Stimulated activated CD4-positive, alpha-beta T cell treated with anti-CD3 and anti-CD28 coated beads, Interleukin-15, amount 100 ng/mL, for 1 hour (primary cell): Measurements from ENCODE around the gene GPR3.
"Not testable (repeated sequence)": the region's sequence is repeated elsewhere in the genome, so short reads cannot be mapped to it uniquely, and the experiment has no call there.

Experiments
- DNase-seq, 2 donors: peaks; one replicate each; pipeline ENCODE4 v3.0.0-alpha.2; 2020; ENCODE audit warnings: low read depth in 1 of 2, low spot score in 1 of 2

GPR3 gene

GRCh38 chr1:27418326-27419185 lies 26.1 kb downstream of the GPR3 start:
- no peak for DNase-seq

GRCh38 chr1:27423709-27424108 lies 31.3 kb downstream of the GPR3 start:
- no peak for DNase-seq

GRCh38 chr1:27427329-27427728 lies 34.9 kb downstream of the GPR3 start:
- no peak for DNase-seq

DNA sequence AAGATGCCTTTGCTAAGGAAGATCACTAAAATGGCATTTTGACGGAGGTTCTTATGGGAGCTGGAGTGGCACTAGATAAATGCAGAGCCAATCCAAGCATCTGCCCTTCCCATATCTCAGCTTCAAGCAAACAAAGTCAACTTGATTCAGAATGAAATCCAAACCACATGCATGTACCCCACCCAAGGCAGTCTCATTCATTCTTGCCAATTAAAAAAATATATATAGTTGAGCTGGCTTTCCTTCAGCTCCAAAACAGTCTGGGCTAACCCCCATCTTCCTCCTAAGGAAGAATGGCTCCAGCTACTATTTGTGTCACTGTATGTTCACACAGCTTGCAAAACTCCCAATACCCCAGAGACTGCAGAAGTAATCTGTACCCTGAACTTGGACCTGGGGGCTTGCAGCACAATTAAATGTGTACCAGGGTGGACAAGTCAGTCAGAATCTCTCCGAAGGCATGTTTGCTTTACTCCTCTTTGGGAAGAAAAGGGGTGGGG lies 35.4 kb downstream of the GPR3 start:
- DNase-seq, result no peak

DNA sequence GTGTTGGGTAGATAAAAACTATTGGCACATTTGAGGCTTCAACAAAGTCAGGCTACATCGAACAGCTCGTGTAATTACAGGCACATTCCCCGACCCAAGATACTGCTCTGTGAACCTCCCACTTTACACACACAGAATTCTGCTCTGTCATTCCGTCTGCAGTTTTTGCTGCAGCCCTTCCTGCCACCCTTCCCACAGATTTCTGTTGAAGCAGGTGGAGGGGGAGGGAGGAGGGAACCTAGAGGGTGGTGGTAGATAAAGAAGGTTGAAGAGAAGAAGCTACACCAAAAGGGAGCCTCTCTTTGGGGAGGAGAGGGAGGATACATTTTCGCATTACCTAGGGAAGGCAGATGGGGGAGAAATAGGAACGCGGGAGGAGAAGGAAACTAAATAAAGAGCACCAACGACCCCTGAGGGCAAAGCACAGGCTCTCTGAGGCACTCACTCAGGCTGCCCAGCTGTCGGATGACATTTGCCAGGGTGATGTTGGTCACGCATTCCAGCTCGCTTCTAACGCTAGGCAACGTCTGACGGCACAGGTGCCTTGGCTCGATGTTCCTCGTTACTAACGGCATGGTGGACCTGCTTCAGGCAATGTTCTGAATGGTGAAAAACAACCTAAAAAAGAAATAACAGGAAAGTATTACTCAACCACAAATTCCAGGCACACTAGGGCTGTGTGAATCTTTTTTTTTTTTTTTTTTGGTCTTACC lies 36.0 kb downstream of the GPR3 start:
- no peak for DNase-seq

DNA sequence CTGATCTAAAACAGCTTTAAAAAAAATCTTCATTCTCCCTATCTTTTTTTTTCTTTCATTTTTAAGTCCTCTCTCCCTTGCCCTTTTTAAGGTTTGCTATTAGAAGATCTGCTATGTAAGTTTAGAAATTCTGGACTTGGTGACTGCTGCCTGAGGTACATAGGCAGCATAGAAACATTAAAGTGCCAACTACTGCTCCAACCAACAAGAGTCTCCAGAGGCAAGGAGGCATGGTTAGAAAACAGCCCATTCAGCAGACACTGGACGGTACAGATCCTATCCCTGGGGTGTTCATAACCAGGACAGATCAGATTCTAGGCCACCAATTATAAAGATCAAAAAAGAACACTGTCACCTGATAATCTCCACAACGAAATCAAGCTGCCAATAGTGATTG lies 36.6 kb downstream of the GPR3 start:
- no peak for DNase-seq

GRCh38 chr1:27430903-27431600 lies 38.6 kb downstream of the GPR3 start:
- DNase-seq, result no peak

GRCh38 chr1:27431601-27431940 lies 39.1 kb downstream of the GPR3 start:
- DNase-seq, result no peak

- DNase-seq, result not testable (repeated sequence)
Measured at GRCh38 chr1:27432725-27433124, 40.3 kb downstream of the GPR3 start.

DNA sequence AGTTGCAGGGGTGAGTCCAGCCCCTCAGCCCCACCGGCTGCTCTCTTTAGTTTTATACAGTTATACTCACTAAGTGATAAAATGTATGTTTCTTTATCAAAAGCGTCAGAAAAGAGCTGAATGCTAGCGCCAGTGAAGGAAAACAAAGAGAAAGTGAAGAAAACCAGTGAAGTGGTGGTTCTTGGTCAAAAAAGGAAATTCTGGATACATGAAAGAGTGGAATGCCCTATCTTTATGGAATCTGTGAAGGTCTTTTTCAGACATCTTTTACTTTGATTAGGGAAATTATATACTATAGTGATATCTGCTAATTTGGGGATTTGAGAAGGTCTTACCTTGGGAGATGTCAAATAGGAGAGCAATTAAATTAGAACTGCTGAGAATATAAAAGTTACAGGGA lies 41.3 kb downstream of the GPR3 start:
- DNase-seq, result no peak

DNA sequence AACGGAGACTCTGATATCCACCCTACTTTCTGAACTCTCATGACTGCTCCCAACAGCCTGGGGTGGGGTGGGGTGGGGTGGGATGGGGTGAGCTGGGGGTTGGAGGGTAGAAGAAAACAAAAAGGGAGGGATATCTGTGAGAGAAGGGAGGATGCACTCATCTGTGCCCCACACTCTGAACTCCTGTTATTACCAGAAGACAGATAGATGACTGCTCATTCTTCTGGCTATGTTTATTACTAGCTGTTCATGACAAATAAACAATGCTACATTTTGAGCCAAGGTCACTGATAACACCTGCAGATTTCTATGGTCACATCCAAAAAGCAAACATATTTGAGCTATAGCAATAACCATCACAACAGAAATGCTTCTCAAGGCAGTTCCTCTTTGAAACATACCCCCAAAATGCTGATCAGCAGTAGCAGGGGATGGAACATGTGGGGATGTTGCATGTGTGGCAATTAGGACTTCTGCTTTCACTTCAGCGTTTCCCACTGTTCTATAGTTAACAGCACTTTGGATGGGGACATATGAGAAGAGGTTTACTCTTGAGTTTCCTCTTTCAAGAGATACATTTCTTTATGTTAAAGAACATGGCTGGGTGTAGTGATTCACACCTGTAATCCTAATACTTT lies 43.3 kb downstream of the GPR3 start:
- no peak for DNase-seq

GRCh38 chr1:27436204-27437159 lies 44.1 kb downstream of the GPR3 start:
- DNase-seq, result no peak

DNA sequence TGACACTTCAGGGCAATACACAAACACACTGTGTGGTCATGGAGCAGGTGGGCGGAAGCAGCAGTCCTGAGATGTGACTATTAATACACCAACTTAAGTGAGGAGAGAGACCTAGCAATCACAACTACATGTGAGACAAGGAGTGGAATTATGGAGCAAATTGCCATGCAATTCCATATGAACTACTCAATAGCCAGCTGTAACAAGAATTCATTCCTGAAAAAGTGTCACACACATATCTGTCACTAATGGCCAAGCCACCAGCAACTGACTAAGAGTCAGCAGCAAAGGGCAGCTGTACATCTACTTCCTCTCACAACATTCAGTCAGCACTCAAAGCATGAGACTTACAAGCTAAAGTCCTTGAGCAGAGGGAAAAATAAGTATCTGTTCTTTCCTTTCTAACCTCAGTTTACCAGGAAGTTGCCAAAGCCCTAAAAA lies 46.2 kb downstream of the GPR3 start:
- DNase-seq, result no peak

DNA sequence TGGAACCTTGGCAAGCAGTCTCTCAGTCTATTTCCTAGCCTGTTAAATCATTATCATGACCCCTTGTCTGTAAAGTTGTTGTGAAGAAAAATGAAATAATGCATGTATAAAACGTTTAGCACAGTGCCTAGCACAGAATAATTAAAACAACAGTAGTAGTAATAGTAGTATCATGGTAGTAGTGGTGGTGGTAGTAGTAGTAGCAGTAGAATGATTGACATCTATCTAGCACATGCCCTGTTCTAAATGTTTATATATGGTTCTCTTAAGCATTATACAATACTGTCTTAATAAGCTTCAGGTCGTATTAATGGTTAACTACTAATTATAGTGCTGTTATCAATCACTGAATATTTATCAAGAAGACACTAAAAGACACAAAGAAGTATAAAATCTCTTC lies 46.7 kb downstream of the GPR3 start:
- no peak for DNase-seq

GRCh38 chr1:27444632-27445031 lies 52.2 kb downstream of the GPR3 start:
- no peak for DNase-seq
